Measurements from ENCODE around the gene CALCR. TPM values are rescaled to one million over a fixed set of nuclear protein-coding genes. Genes with fewer than 3 reads are reported as not detected.

CALCR gene
- total RNA-seq, 1 experiment from 2014 or later = not detected

- no peaks in the 10 kb centered on the region for H3K27me3 ChIP-seq (ENCODE audit: low read length)
- DNase-seq = no peak
- H3K27ac ChIP-seq (ENCODE audit: low read length) = no peak overlapping the region
- peaks cover 9% of the 10 kb centered on the region for H3K4me1 ChIP-seq (ENCODE audit: low read length)
- no peaks in the 10 kb centered on the region for H3K79me2 ChIP-seq (ENCODE audit: low read length)
- no peaks in the 10 kb centered on the region for H4K20me1 ChIP-seq (ENCODE audit: insufficient read depth, low read depth, low read length)
- H3K36me3 ChIP-seq (ENCODE audit: insufficient read depth, low read length) = no peaks in the 10 kb centered on the region
- H2AFZ ChIP-seq (ENCODE audit: low read length) = no peak overlapping the region
- no peak overlapping the region for H3K9ac ChIP-seq (ENCODE audit: low read length)
- H3K9me3 ChIP-seq (ENCODE audit: low read length) = no peaks in the 10 kb centered on the region
- H3K4me3 ChIP-seq (ENCODE audit: low read length) = no peak overlapping the region
- no peak overlapping the region for H3K4me2 ChIP-seq (ENCODE audit: low read depth, low read length, poor library complexity, severe bottlenecking)
- no peaks in the 10 kb centered on the region for H3K9me2 ChIP-seq (replicated peaks; ENCODE audit: insufficient read depth, low read length)
Observed at GRCh38 chr7:93429563-93429962, 145.0 kb downstream of the CALCR start.

- no peak overlapping the region for H3K9ac ChIP-seq (ENCODE audit: low read length)
- H3K9me2 ChIP-seq (replicated peaks; ENCODE audit: insufficient read depth, low read length) = no peaks in the 10 kb centered on the region
- H3K4me1 ChIP-seq (ENCODE audit: low read length) = peaks cover 9% of the 10 kb centered on the region
- no peaks in the 10 kb centered on the region for H3K79me2 ChIP-seq (ENCODE audit: low read length)
- DNase-seq = no peak
- H2AFZ ChIP-seq (ENCODE audit: low read length) = no peak overlapping the region
- no peak overlapping the region for H3K4me3 ChIP-seq (ENCODE audit: low read length)
- H3K27ac ChIP-seq (ENCODE audit: low read length) = no peak overlapping the region
- H3K27me3 ChIP-seq (ENCODE audit: low read length) = 0 out of 2 replicates have a peak, but pooled peaks cover 4% of the 10 kb centered on the region
- no peaks in the 10 kb centered on the region for H3K9me3 ChIP-seq (ENCODE audit: low read length)
- H3K36me3 ChIP-seq (ENCODE audit: insufficient read depth, low read length) = no peaks in the 10 kb centered on the region
- H3K4me2 ChIP-seq (ENCODE audit: low read depth, low read length, poor library complexity, severe bottlenecking) = no peak overlapping the region
- no peaks in the 10 kb centered on the region for H4K20me1 ChIP-seq (ENCODE audit: insufficient read depth, low read depth, low read length)
Observed at GRCh38 chr7:93427107-93427506, 147.4 kb downstream of the CALCR start.

- Histone ChIP-seq H3K4me3 (ENCODE audit: low read length) (no peak overlapping the region), H3K79me2 (ENCODE audit: low read length) (no peaks in the 10 kb centered on the region), H3K4me2 (ENCODE audit: low read depth, low read length, poor library complexity, severe bottlenecking) (no peak overlapping the region), H3K4me1 (ENCODE audit: low read length) (peaks cover 9% of the 10 kb centered on the region), H3K27me3 (ENCODE audit: low read length) (0 out of 2 replicates have a peak, but pooled peaks cover 4% of the 10 kb centered on the region), H3K9me2 (replicated peaks; ENCODE audit: insufficient read depth, low read length) (no peaks in the 10 kb centered on the region), H3K36me3 (ENCODE audit: insufficient read depth, low read length) (no peaks in the 10 kb centered on the region), H3K9me3 (ENCODE audit: low read length) (no peaks in the 10 kb centered on the region), H2AFZ (ENCODE audit: low read length) (no peak overlapping the region), H3K27ac (ENCODE audit: low read length) (no peak overlapping the region), H3K9ac (ENCODE audit: low read length) (no peak overlapping the region), H4K20me1 (ENCODE audit: insufficient read depth, low read depth, low read length) (no peaks in the 10 kb centered on the region)
- DNase-seq = no peak
Observed at GRCh38 chr7:93426155-93426696, 148.3 kb downstream of the CALCR start.

DNA sequence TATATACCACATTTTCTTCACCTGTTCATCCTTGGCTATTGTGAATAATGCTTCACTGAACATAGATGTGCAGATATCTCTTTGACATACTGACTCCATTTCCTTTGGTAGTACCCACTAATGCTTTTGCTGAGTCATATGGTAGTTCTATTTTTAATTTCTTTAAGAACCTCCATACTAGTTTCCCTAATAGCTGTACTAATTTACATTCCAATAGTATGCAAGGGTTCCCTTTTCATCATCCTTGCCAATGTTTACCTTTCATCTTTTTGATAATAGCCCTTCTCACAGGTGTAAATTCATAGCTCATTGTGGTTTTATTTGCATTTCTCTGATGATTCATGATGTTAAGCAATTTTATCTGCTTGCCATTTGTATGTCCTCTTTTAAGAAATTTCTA, 159.9 kb downstream of the CALCR start:
- Histone ChIP-seq H3K4me1 (ENCODE audit: low read length) (peaks cover 9% of the 10 kb centered on the region), H3K9ac (ENCODE audit: low read length) (no peak overlapping the region), H3K27ac (ENCODE audit: low read length) (no peak overlapping the region), H3K79me2 (ENCODE audit: low read length) (no peaks in the 10 kb centered on the region), H3K9me3 (ENCODE audit: low read length) (no peaks in the 10 kb centered on the region), H2AFZ (ENCODE audit: low read length) (no peak overlapping the region), H3K36me3 (ENCODE audit: insufficient read depth, low read length) (no peaks in the 10 kb centered on the region), H3K27me3 (ENCODE audit: low read length) (no peaks in the 10 kb centered on the region), H4K20me1 (ENCODE audit: insufficient read depth, low read depth, low read length) (no peaks in the 10 kb centered on the region), H3K9me2 (replicated peaks; ENCODE audit: insufficient read depth, low read length) (no peaks in the 10 kb centered on the region), H3K4me2 (ENCODE audit: low read depth, low read length, poor library complexity, severe bottlenecking) (no peak overlapping the region), H3K4me3 (ENCODE audit: low read length) (no peak overlapping the region)
- DNase-seq = no peak

GRCh38 chr7:93409324-93409723, 165.2 kb downstream of the CALCR start:
- Histone ChIP-seq H3K36me3 (ENCODE audit: insufficient read depth, low read length) (no peaks in the 10 kb centered on the region), H3K27me3 (ENCODE audit: low read length) (no peaks in the 10 kb centered on the region), H3K79me2 (ENCODE audit: low read length) (no peaks in the 10 kb centered on the region), H3K27ac (ENCODE audit: low read length) (no peak overlapping the region), H3K9ac (ENCODE audit: low read length) (no peak overlapping the region), H3K9me3 (ENCODE audit: low read length) (no peaks in the 10 kb centered on the region), H3K4me1 (ENCODE audit: low read length) (peaks cover 3% of the 10 kb centered on the region), H3K4me3 (ENCODE audit: low read length) (no peak overlapping the region), H3K4me2 (ENCODE audit: low read depth, low read length, poor library complexity, severe bottlenecking) (no peak overlapping the region), H4K20me1 (ENCODE audit: insufficient read depth, low read depth, low read length) (no peaks in the 10 kb centered on the region), H2AFZ (ENCODE audit: low read length) (no peak overlapping the region), H3K9me2 (replicated peaks; ENCODE audit: insufficient read depth, low read length) (no peaks in the 10 kb centered on the region)
- DNase-seq = no peak

DNA sequence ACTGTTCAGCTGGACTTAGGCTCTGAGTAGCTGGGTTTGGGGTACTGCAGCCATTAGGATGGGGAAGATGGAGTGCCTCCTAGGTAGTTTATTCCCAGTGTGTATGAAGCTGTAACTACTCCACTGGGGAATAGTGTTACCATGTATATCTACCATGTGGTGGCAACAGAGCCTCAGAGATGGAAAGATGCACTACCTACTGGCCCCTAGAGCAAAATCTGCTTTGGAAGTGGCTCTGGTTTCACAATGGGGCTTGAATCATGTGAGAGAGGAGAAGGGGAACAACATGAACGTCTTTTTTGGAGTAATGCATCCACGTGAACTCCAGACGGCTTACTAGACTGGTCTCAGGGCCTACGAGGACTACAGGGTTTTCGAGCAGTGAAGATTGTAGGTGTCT, 167.3 kb downstream of the CALCR start:
- no peaks in the 10 kb centered on the region for H4K20me1 ChIP-seq (ENCODE audit: insufficient read depth, low read depth, low read length)
- no peak overlapping the region for H3K9ac ChIP-seq (ENCODE audit: low read length)
- H3K4me1 ChIP-seq (ENCODE audit: low read length) = no peaks in the 10 kb centered on the region
- H3K9me3 ChIP-seq (ENCODE audit: low read length) = no peaks in the 10 kb centered on the region
- H3K27me3 ChIP-seq (ENCODE audit: low read length) = no peaks in the 10 kb centered on the region
- no peak overlapping the region for H3K4me3 ChIP-seq (ENCODE audit: low read length)
- no peaks in the 10 kb centered on the region for H3K79me2 ChIP-seq (ENCODE audit: low read length)
- no peaks in the 10 kb centered on the region for H3K9me2 ChIP-seq (replicated peaks; ENCODE audit: insufficient read depth, low read length)
- no peak overlapping the region for H2AFZ ChIP-seq (ENCODE audit: low read length)
- no peaks in the 10 kb centered on the region for H3K36me3 ChIP-seq (ENCODE audit: insufficient read depth, low read length)
- no peak overlapping the region for H3K27ac ChIP-seq (ENCODE audit: low read length)
- DNase-seq = no peak
- no peak overlapping the region for H3K4me2 ChIP-seq (ENCODE audit: low read depth, low read length, poor library complexity, severe bottlenecking)

GRCh38 chr7:93402944-93403343, 171.6 kb downstream of the CALCR start:
- Histone ChIP-seq H3K9ac (ENCODE audit: low read length) (no peak overlapping the region), H3K27ac (ENCODE audit: low read length) (no peak overlapping the region), H3K9me3 (ENCODE audit: low read length) (no peaks in the 10 kb centered on the region), H3K27me3 (ENCODE audit: low read length) (no peaks in the 10 kb centered on the region), H3K4me1 (ENCODE audit: low read length) (no peaks in the 10 kb centered on the region), H2AFZ (ENCODE audit: low read length) (no peak overlapping the region), H3K36me3 (ENCODE audit: insufficient read depth, low read length) (no peaks in the 10 kb centered on the region), H3K79me2 (ENCODE audit: low read length) (no peaks in the 10 kb centered on the region), H3K4me3 (ENCODE audit: low read length) (no peak overlapping the region), H3K4me2 (ENCODE audit: low read depth, low read length, poor library complexity, severe bottlenecking) (no peak overlapping the region), H4K20me1 (ENCODE audit: insufficient read depth, low read depth, low read length) (no peaks in the 10 kb centered on the region), H3K9me2 (replicated peaks; ENCODE audit: insufficient read depth, low read length) (no peaks in the 10 kb centered on the region)
- no peak for DNase-seq

- Histone ChIP-seq H3K4me1 (ENCODE audit: low read length) (no peaks in the 10 kb centered on the region), H3K4me3 (ENCODE audit: low read length) (no peak overlapping the region), H3K27me3 (ENCODE audit: low read length) (no peaks in the 10 kb centered on the region), H3K9me3 (ENCODE audit: low read length) (no peaks in the 10 kb centered on the region), H3K27ac (ENCODE audit: low read length) (no peak overlapping the region), H3K79me2 (ENCODE audit: low read length) (no peaks in the 10 kb centered on the region), H3K9me2 (replicated peaks; ENCODE audit: insufficient read depth, low read length) (no peaks in the 10 kb centered on the region), H3K4me2 (ENCODE audit: low read depth, low read length, poor library complexity, severe bottlenecking) (no peak overlapping the region), H2AFZ (ENCODE audit: low read length) (no peak overlapping the region), H4K20me1 (ENCODE audit: insufficient read depth, low read depth, low read length) (no peaks in the 10 kb centered on the region), H3K36me3 (ENCODE audit: insufficient read depth, low read length) (no peaks in the 10 kb centered on the region), H3K9ac (ENCODE audit: low read length) (no peak overlapping the region)
- DNase-seq = no peak
Observed at GRCh38 chr7:93399642-93400041, 174.9 kb downstream of the CALCR start.

- H3K27me3 ChIP-seq (ENCODE audit: low read length) = no peaks in the 10 kb centered on the region
- no peak overlapping the region for H3K4me3 ChIP-seq (ENCODE audit: low read length)
- DNase-seq = no peak
- no peak overlapping the region for H2AFZ ChIP-seq (ENCODE audit: low read length)
- no peak overlapping the region for H3K4me2 ChIP-seq (ENCODE audit: low read depth, low read length, poor library complexity, severe bottlenecking)
- no peaks in the 10 kb centered on the region for H3K79me2 ChIP-seq (ENCODE audit: low read length)
- no peaks in the 10 kb centered on the region for H3K36me3 ChIP-seq (ENCODE audit: insufficient read depth, low read length)
- no peak overlapping the region for H3K27ac ChIP-seq (ENCODE audit: low read length)
- no peak overlapping the region for H3K9ac ChIP-seq (ENCODE audit: low read length)
- no peaks in the 10 kb centered on the region for H3K9me2 ChIP-seq (replicated peaks; ENCODE audit: insufficient read depth, low read length)
- no peaks in the 10 kb centered on the region for H4K20me1 ChIP-seq (ENCODE audit: insufficient read depth, low read depth, low read length)
- no peaks in the 10 kb centered on the region for H3K9me3 ChIP-seq (ENCODE audit: low read length)
- H3K4me1 ChIP-seq (ENCODE audit: low read length) = no peaks in the 10 kb centered on the region
Observed at GRCh38 chr7:93392984-93393383, 181.5 kb downstream of the CALCR start.

All from Karpas-422 (cell line).